ENCODE measurements around the gene FAM187B. TPM values are rescaled to one million over a fixed set of nuclear protein-coding genes. Genes with fewer than 3 reads are reported as not detected.

FAM187B gene
- total RNA-seq, 1 experiment from 2014 or later = not detected

GRCh38 chr19:35232912-35233311 is 4.4 kb upstream of the FAM187B start:
- no peak overlapping the region for H3K14ac ChIP-seq (ENCODE audit: insufficient read depth, low read length)
- no peak overlapping the region for H3K18ac ChIP-seq (ENCODE audit: insufficient read length, low read depth, low read length)
- H3K79me2 ChIP-seq (ENCODE audit: insufficient read depth, low read length) = no peaks in the 10 kb centered on the region
- no CpG with 5 or more reads among the region's 5 CpGs for WGBS (ENCODE audit: extremely low coverage, insufficient read length, low lambda C conversion rate)
- no peak overlapping the region for H3K27ac Mint-ChIP-seq
- TF ChIP-seq CTCF (conservative IDR thresholded peaks at IDR 0.05) = no peak
- no peak overlapping the region for H3K4me2 ChIP-seq (ENCODE audit: insufficient read depth, insufficient read length, low read length)
- H4K5ac ChIP-seq (ENCODE audit: insufficient read length, low read depth, low read length) = no peak overlapping the region
- H4K8ac ChIP-seq (replicated peaks; ENCODE audit: insufficient read length, low read depth, low read length) = no peak overlapping the region
- H3K23ac ChIP-seq (ENCODE audit: insufficient read length, low read depth, low read length) = no peak overlapping the region
- peaks cover 0 to 4% (median 1%) of the 10 kb centered on the region in 3 experiments; a peak in 1 of 7 replicates for H3K36me3 Mint-ChIP-seq (ENCODE audit: insufficient read depth in 1 of 3, low read depth in 3 of 3)
- no peak overlapping the region for H3K4me3 Mint-ChIP-seq
- H4K91ac ChIP-seq (ENCODE audit: insufficient read length, low read depth, low read length) = no peak overlapping the region
- H3K56ac ChIP-seq (ENCODE audit: insufficient read length, low read depth, low read length) = no peak overlapping the region
- no peak overlapping the region for H2AK5ac ChIP-seq (ENCODE audit: insufficient read length, low read length)
- H3K27me3 ChIP-seq (ENCODE audit: insufficient read depth, low read length) = no peaks in the 10 kb centered on the region
- H2BK12ac ChIP-seq (ENCODE audit: insufficient read length, low read depth, low read length) = no peak overlapping the region
- no peak overlapping the region for H2BK120ac ChIP-seq (ENCODE audit: low read depth, low read length, poor library complexity, severe bottlenecking)
- no peaks in the 10 kb centered on the region; a peak in 1 of 4 replicates for H3K4me1 Mint-ChIP-seq
- no peak overlapping the region for H2AFZ ChIP-seq (ENCODE audit: low read length)
- H3K27ac ChIP-seq (ENCODE audit: insufficient read length, low read depth, low read length) = no peak overlapping the region
- no peak overlapping the region for H2BK20ac ChIP-seq (ENCODE audit: low read depth, low read length, poor library complexity, severe bottlenecking)
- H2BK5ac ChIP-seq (ENCODE audit: insufficient read length, low read length) = no peak overlapping the region
- peaks cover 5 to 13% of the 10 kb centered on the region in 2 experiments; a peak in 2 of 5 replicates for H3K9me3 Mint-ChIP-seq
- H3K9ac ChIP-seq (ENCODE audit: extremely low read depth, insufficient read length, low read length) = no peak overlapping the region
- peaks cover 6% of the 10 kb centered on the region for H3K27me3 Mint-ChIP-seq (ENCODE audit: low read depth)
- H2BK15ac ChIP-seq (ENCODE audit: low read depth, low read length) = no peak overlapping the region
- DNase-seq = no peak
- H3T11ph ChIP-seq (ENCODE audit: low read length) = no peak overlapping the region
- no peaks in the 10 kb centered on the region for H3K79me1 ChIP-seq (ENCODE audit: insufficient read depth, low read depth, low read length, poor library complexity, severe bottlenecking)
- H3K4ac ChIP-seq (ENCODE audit: low read depth, low read length) = no peak overlapping the region
- no peaks in the 10 kb centered on the region for H3K23me2 ChIP-seq (ENCODE audit: insufficient read length, low read depth, low read length, poor library complexity, severe bottlenecking)
- no peaks in the 10 kb centered on the region for H3K9me3 ChIP-seq (ENCODE audit: control insufficient read depth, low read depth, low read length)
- no peaks in the 10 kb centered on the region; the same call in 1 of the 2 replicates for H3K4me1 ChIP-seq (ENCODE audit: insufficient read depth, low read length)
- H4K20me1 ChIP-seq (ENCODE audit: control insufficient read depth, insufficient read depth, insufficient read length) = no peaks in the 10 kb centered on the region

Data from H9 (cell line).